Astrocyte (in vitro differentiated cells and primary cell): ENCODE data around the gene RGS10. TPM values are rescaled to one million over a fixed set of nuclear protein-coding genes. Genes with fewer than 3 reads are reported as not detected.

Source experiments
- DNase-seq: peaks from one replicate; pipeline ENCODE4 v3.0.0-alpha.2; 2010; ENCODE audit warnings: low read depth
- FAIRE-seq: peaks from 2 replicates; lab custom pipeline; 2011; peaks lifted over from hg19 to GRCh38; lab: Jason Lieb, UNC
- H2AFZ ChIP-seq: 2 replicates; pipeline ENCODE4 v1.6.0; 2012; ENCODE audit warnings: low read depth, low read length, inconsistent platforms
- H3K27ac ChIP-seq: 2 replicates; pipeline ENCODE4 v1.5.1; 2011; ENCODE audit warnings: low read depth, low read length, inconsistent platforms
- H3K27me3 ChIP-seq: 2 replicates; pipeline ENCODE4 v1.6.0; 2011; ENCODE audit warnings: low read length, inconsistent platforms; ENCODE audit not compliant: insufficient read depth
- H3K36me3 ChIP-seq: 2 replicates; pipeline ENCODE4 v1.5.1; 2011; ENCODE audit warnings: low read length, inconsistent platforms; ENCODE audit not compliant: insufficient read depth
- H3K4me1 ChIP-seq: 2 replicates; pipeline ENCODE4 v1.5.1; 2011; ENCODE audit warnings: low read length, inconsistent platforms; ENCODE audit not compliant: insufficient read depth
- H3K4me2 ChIP-seq: 2 replicates; pipeline ENCODE4 v1.6.0; 2012; ENCODE audit warnings: low read length, inconsistent platforms
- H3K4me3 ChIP-seq: 2 replicates; pipeline ENCODE4 v1.5.1; 2011; ENCODE audit warnings: low read depth, mild to moderate bottlenecking, low read length, inconsistent platforms; ENCODE audit not compliant: insufficient read depth
- H3K79me2 ChIP-seq: 2 replicates; pipeline ENCODE4 v1.6.0; 2012; ENCODE audit warnings: mild to moderate bottlenecking, low read length, inconsistent platforms; ENCODE audit not compliant: insufficient read depth
- H3K9ac ChIP-seq: 2 replicates; pipeline ENCODE4 v1.6.0; 2012; ENCODE audit warnings: mild to moderate bottlenecking, low read length, inconsistent platforms
- H3K9me3 ChIP-seq: 2 replicates; pipeline ENCODE4 v1.5.1; 2012; ENCODE audit warnings: low read depth, mild to moderate bottlenecking, low read length, inconsistent platforms; ENCODE audit not compliant: insufficient read depth
- H4K20me1 ChIP-seq: 2 replicates; pipeline ENCODE4 v1.6.0; 2012; ENCODE audit warnings: low read length, inconsistent platforms; ENCODE audit not compliant: insufficient read depth
- H3K27ac Mint-ChIP-seq: one replicate; pipeline ENCODE4 v1.8.0; 2021; ENCODE audit warnings: mild to moderate bottlenecking, mixed read lengths; ENCODE audit not compliant: unreplicated experiment
- H3K27me3 Mint-ChIP-seq: one replicate; pipeline ENCODE4 v1.8.0; 2021; ENCODE audit warnings: low read depth, mixed read lengths; ENCODE audit not compliant: unreplicated experiment
- H3K36me3 Mint-ChIP-seq: one replicate; pipeline ENCODE4 v1.8.0; 2021; ENCODE audit warnings: low read depth, mixed read lengths; ENCODE audit not compliant: unreplicated experiment
- H3K4me1 Mint-ChIP-seq: one replicate; pipeline ENCODE4 v1.8.0; 2021; ENCODE audit warnings: low read depth, mixed read lengths; ENCODE audit not compliant: unreplicated experiment
- H3K4me3 Mint-ChIP-seq: one replicate; pipeline ENCODE4 v1.8.0; 2021; ENCODE audit warnings: mild to moderate bottlenecking, moderate library complexity, mixed read lengths; ENCODE audit not compliant: unreplicated experiment
- H3K9me3 Mint-ChIP-seq: one replicate; pipeline ENCODE4 v1.8.0; 2021; ENCODE audit warnings: mild to moderate bottlenecking, mixed read lengths; ENCODE audit not compliant: unreplicated experiment
- EZH2 ChIP-seq: IDR thresholded peaks from 2 replicates; pipeline ENCODE4 v1.6.1; 2012; ENCODE audit warnings: mild to moderate bottlenecking, low read length, inconsistent platforms; ENCODE audit not compliant: insufficient read depth
- total RNA-seq: library from RNA; stranded (reverse); gene quantifications from 2 replicates; pipeline ENCODE4 v1.2.1, GENCODE V29; 2021
- TF ChIP-seq, protein P1 (sequence below): IDR thresholded peaks from 2 replicates; pipeline ENCODE4 v1.5.1; 2011; ENCODE audit warnings: low read depth, mild to moderate bottlenecking, inconsistent platforms, low read length, moderate library complexity; ENCODE audit not compliant: insufficient read depth

Gene RGS10
- total RNA-seq, 1 donor from 2014 or later, result 40.1 TPM

DNA sequence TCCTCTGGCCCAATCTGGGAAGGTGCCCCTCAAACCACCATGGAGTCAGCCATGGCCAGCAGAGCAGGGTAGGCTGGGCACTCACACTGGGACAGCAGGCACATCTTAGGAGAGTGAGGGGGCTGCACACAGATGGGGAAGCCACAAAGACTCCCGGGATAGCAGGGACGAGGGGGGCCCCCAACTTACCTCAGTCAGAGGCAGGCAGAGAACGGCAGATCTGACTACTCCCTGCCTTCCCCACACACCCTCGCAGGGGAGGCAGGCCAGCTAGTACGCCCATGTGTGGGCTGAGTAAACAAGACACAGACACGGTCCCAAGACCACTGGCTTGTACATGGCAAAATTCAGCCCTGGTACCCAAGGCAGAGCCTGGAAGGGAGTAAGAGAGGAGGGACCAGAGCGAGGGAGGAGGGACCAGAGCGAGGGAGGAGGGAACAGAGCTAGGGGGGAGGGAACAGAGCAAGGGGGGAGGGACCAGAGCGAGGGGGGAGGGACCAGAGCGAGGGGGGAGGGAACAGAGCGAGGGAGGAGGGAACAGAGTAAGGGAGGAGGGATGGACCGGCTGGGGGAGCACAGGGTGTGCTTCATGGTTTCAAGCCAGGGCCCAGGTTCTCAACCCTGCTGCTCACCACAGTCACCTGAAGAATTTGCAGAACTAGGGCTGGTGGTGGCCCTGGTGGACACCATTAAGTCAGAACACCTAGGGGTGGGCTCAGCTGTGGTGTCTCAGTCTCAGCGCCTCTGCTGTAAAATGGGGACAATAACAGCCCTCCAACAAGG is 73.8 kb downstream of the RGS10 start:
- H3K27ac ChIP-seq, result no peak overlapping the region
- no peak overlapping the region for H3K9ac ChIP-seq
- no peaks in the 10 kb centered on the region for H3K4me1 ChIP-seq
- H3K36me3 ChIP-seq, result no peaks in the 10 kb centered on the region
- H3K9me3 ChIP-seq, result no peaks in the 10 kb centered on the region
- H3K27ac Mint-ChIP-seq, result no peak overlapping the region
- no peaks in the 10 kb centered on the region for H4K20me1 ChIP-seq
- H3K4me1 Mint-ChIP-seq, result no peaks in the 10 kb centered on the region
- peaks cover 1% of the 10 kb centered on the region for H3K36me3 Mint-ChIP-seq
- no peaks in the 10 kb centered on the region for H3K79me2 ChIP-seq
- no peak overlapping the region for H3K4me3 Mint-ChIP-seq
- DNase-seq (no peak), FAIRE-seq (no peak)
- no peak overlapping the region for H3K4me3 ChIP-seq
- H3K4me2 ChIP-seq, result no peak overlapping the region
- TF ChIP-seq, protein P1, sequence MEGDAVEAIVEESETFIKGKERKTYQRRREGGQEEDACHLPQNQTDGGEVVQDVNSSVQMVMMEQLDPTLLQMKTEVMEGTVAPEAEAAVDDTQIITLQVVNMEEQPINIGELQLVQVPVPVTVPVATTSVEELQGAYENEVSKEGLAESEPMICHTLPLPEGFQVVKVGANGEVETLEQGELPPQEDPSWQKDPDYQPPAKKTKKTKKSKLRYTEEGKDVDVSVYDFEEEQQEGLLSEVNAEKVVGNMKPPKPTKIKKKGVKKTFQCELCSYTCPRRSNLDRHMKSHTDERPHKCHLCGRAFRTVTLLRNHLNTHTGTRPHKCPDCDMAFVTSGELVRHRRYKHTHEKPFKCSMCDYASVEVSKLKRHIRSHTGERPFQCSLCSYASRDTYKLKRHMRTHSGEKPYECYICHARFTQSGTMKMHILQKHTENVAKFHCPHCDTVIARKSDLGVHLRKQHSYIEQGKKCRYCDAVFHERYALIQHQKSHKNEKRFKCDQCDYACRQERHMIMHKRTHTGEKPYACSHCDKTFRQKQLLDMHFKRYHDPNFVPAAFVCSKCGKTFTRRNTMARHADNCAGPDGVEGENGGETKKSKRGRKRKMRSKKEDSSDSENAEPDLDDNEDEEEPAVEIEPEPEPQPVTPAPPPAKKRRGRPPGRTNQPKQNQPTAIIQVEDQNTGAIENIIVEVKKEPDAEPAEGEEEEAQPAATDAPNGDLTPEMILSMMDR, result no peak
- no peak for TF ChIP-seq EZH2
- H3K9me3 Mint-ChIP-seq, result peaks cover 7% of the 10 kb centered on the region
- peaks cover 62% of the 10 kb centered on the region for H3K27me3 Mint-ChIP-seq
- H2AFZ ChIP-seq, result no peak overlapping the region
- H3K27me3 ChIP-seq, result peaks cover 16% of the 10 kb centered on the region

DNA sequence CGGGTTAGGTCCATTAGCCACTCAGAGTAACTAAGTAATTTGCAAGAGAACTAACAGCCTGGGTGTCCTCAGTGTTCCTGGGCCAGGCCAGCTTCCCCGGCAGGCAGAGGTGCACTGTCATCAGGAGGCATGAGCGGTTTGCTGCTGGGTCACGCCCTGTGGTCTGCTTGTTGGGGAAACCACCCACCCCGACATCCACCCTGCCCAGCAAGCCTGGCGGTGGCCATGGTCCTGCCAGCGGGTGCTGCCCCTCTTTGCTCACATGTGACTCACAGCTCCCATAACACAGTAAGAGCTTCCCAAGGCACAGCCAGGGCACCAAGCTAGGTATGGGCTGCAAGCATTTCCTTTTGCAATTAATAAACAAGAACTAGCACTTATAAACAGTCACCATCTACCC is 75.9 kb downstream of the RGS10 start:
- H3K9ac ChIP-seq, result no peak overlapping the region
- H3K4me3 Mint-ChIP-seq, result no peak overlapping the region
- peaks cover 13% of the 10 kb centered on the region for H3K9me3 Mint-ChIP-seq
- FAIRE-seq (no peak), DNase-seq (no peak)
- no peaks in the 10 kb centered on the region for H3K9me3 ChIP-seq
- no peak overlapping the region for H3K4me2 ChIP-seq
- H3K36me3 Mint-ChIP-seq, result peaks cover 3% of the 10 kb centered on the region
- H3K4me3 ChIP-seq, result no peak overlapping the region
- H3K4me1 ChIP-seq, result no peaks in the 10 kb centered on the region
- H3K27me3 Mint-ChIP-seq, result peaks cover 66% of the 10 kb centered on the region
- no peak overlapping the region for H2AFZ ChIP-seq
- peaks cover 7% of the 10 kb centered on the region for H3K27me3 ChIP-seq
- no peaks in the 10 kb centered on the region for H3K79me2 ChIP-seq
- no peaks in the 10 kb centered on the region for H3K36me3 ChIP-seq
- no peak for TF ChIP-seq EZH2
- TF ChIP-seq, protein P1, result no peak
- H3K27ac Mint-ChIP-seq, result no peak overlapping the region
- H3K4me1 Mint-ChIP-seq, result no peaks in the 10 kb centered on the region
- no peak overlapping the region for H3K27ac ChIP-seq
- H4K20me1 ChIP-seq, result no peaks in the 10 kb centered on the region

DNA sequence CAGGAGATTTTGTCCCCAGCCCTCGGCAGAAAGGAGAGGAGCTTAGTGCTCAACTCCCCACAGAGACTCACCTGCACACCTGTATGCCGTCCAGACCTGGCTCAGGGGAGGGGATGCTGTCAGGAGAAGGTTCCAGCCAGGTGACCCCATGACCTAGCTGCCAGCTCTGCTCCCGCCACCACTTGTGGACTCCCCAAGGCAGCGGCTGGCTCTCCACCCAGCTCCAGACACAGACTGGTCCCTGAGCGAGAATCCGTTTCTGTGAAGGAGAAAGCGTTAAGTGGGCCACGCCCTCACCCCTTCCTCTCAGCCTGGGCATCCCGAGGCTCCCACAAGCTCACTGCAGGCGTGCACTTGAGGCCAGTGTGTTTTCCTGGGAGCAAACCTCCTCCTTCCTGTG is 76.4 kb downstream of the RGS10 start:
- Histone ChIP-seq H3K27ac (no peak overlapping the region), H3K27me3 (peaks cover 7% of the 10 kb centered on the region), H3K4me1 (no peaks in the 10 kb centered on the region), H3K79me2 (no peaks in the 10 kb centered on the region), H4K20me1 (no peaks in the 10 kb centered on the region), H3K9ac (no peak overlapping the region), H3K4me2 (no peak overlapping the region), H3K36me3 (no peaks in the 10 kb centered on the region), H3K4me3 (no peak overlapping the region), H3K9me3 (no peaks in the 10 kb centered on the region), H2AFZ (no peak overlapping the region)
- TF ChIP-seq EZH2, result no peak
- TF ChIP-seq, protein P1, result no peak
- Mint-ChIP-seq H3K9me3 (peaks cover 13% of the 10 kb centered on the region), H3K4me1 (no peaks in the 10 kb centered on the region), H3K27me3 (peaks cover 62% of the 10 kb centered on the region), H3K36me3 (peaks cover 3% of the 10 kb centered on the region), H3K4me3 (no peak overlapping the region), H3K27ac (no peak overlapping the region)
- DNase-seq (no peak), FAIRE-seq (no peak)
